Liver (tissue), 9 donors: ENCODE data around the gene SIRT4. TPM values are rescaled to one million over a fixed set of nuclear protein-coding genes. Genes with fewer than 3 reads are reported as not detected.

Source experiments
- DNase-seq: peaks from one replicate; pipeline ENCODE4 v3.0.0-alpha.2; 2017; ENCODE audit warnings: low spot score
- H3K27ac ChIP-seq, 2 donors: one replicate each; pipeline ENCODE4 v1.7.0; 2013; ENCODE audit warnings: inconsistent platforms in 2 of 2, low read length in 2 of 2, control low read depth in 1 of 2, low read depth in 1 of 2, mild to moderate bottlenecking in 1 of 2
- H3K27me3 ChIP-seq, 4 donors: one replicate each; pipeline versions ENCODE4 v1.6.1 to v1.7.0; 2013; ENCODE audit warnings: low read length in 3 of 4, inconsistent platforms in 1 of 4, mild to moderate bottlenecking in 1 of 4, moderate library complexity in 1 of 4; ENCODE audit not compliant: control insufficient read depth in 4 of 4, insufficient read depth in 4 of 4
- H3K36me3 ChIP-seq, 4 donors: one replicate each; pipeline versions ENCODE4 v1.6.1 to v1.7.0; 2013; ENCODE audit warnings: low read length in 3 of 4, mild to moderate bottlenecking in 3 of 4, low read depth in 1 of 4, moderate library complexity in 1 of 4; ENCODE audit not compliant: control insufficient read depth in 4 of 4, insufficient read depth in 3 of 4
- H3K4me1 ChIP-seq, 4 donors: one replicate each; pipeline versions ENCODE4 v1.6.1 to v1.7.0; 2013; ENCODE audit warnings: low read length in 3 of 4, mild to moderate bottlenecking in 3 of 4, moderate library complexity in 1 of 4; ENCODE audit not compliant: control insufficient read depth in 4 of 4, insufficient read depth in 4 of 4
- H3K4me3 ChIP-seq, 3 donors: one replicate each; pipeline versions ENCODE4 v1.6.1 to v1.7.0; 2013; ENCODE audit warnings: low read length in 3 of 3, control low read depth in 1 of 3, low read depth in 1 of 3, mild to moderate bottlenecking in 1 of 3
- H3K9ac ChIP-seq, 2 donors: one replicate each; pipeline ENCODE4 v1.7.0; 2013; ENCODE audit warnings: low read length in 2 of 2, mild to moderate bottlenecking in 2 of 2, moderate library complexity in 2 of 2, control low read depth in 1 of 2, low read depth in 1 of 2
- H3K9me3 ChIP-seq, 4 donors: one replicate each; pipeline versions ENCODE4 v1.6.1 to v1.7.0; 2013; ENCODE audit warnings: low read length in 3 of 4; ENCODE audit not compliant: control insufficient read depth in 4 of 4
- ATF3 ChIP-seq: IDR thresholded peaks from 2 replicates; pipeline ENCODE4 v1.6.1; 2016; ENCODE audit warnings: antibody characterized with exemption
- CTCF ChIP-seq: fragments of 150-350 bp; IDR thresholded peaks from 2 replicates; pipeline ENCODE4 v1.5.1; 2017; ENCODE audit warnings: improper control_type of control experiment, low read depth, low read length; ENCODE audit not compliant: missing input control
- EGR1 ChIP-seq, 2 donors: IDR thresholded peaks; 2 replicates each; pipeline ENCODE4 v1.6.1; 2016 to 2018; ENCODE audit warnings: antibody characterized with exemption in 2 of 2, low read depth in 2 of 2
- FOXA1 ChIP-seq: IDR thresholded peaks from 2 replicates; pipeline ENCODE4 v1.6.1; 2016; ENCODE audit warnings: antibody characterized with exemption
- FOXA2 ChIP-seq: IDR thresholded peaks from 2 replicates; pipeline ENCODE4 v1.6.1; 2016; ENCODE audit warnings: antibody characterized with exemption
- GABPA ChIP-seq, 2 donors: IDR thresholded peaks in 1 of 2; conservative IDR thresholded peaks in 1 of 2; 2 replicates each; pipeline ENCODE4 v1.6.1; 2016; ENCODE audit warnings: antibody characterized with exemption in 2 of 2, mild to moderate bottlenecking in 1 of 2, moderate library complexity in 1 of 2
- HNF4A ChIP-seq, 2 donors: conservative IDR thresholded peaks; 2 replicates each; pipeline ENCODE4 v1.6.1; 2016; ENCODE audit warnings: antibody characterized with exemption in 2 of 2, mild to moderate bottlenecking in 2 of 2
- HNF4G ChIP-seq: IDR thresholded peaks from 2 replicates; pipeline ENCODE4 v1.6.1; 2016; ENCODE audit warnings: antibody characterized with exemption
- JUND ChIP-seq, 2 donors: IDR thresholded peaks; 2 replicates each; pipeline ENCODE4 v1.6.1; 2016; ENCODE audit warnings: antibody characterized with exemption in 2 of 2
- NR2F2 ChIP-seq: IDR thresholded peaks from 2 replicates; pipeline ENCODE4 v1.6.1; 2016; ENCODE audit warnings: antibody characterized with exemption
- RAD21 ChIP-seq, 2 donors: IDR thresholded peaks; 2 replicates each; pipeline ENCODE4 v1.6.1; 2016; ENCODE audit warnings: antibody characterized with exemption in 2 of 2, mild to moderate bottlenecking in 2 of 2
- REST ChIP-seq: IDR thresholded peaks from 2 replicates; pipeline ENCODE4 v1.6.1; 2016; ENCODE audit warnings: antibody characterized with exemption, mild to moderate bottlenecking
- RXRA ChIP-seq, 2 donors: IDR thresholded peaks; 2 replicates each; pipeline ENCODE4 v1.6.1; 2017 to 2018; ENCODE audit warnings: antibody characterized with exemption in 2 of 2, mild to moderate bottlenecking in 1 of 2
- SP1 ChIP-seq: IDR thresholded peaks from 2 replicates; pipeline ENCODE4 v1.6.1; 2018; ENCODE audit warnings: antibody characterized with exemption, mild to moderate bottlenecking
- TAF1 ChIP-seq: conservative IDR thresholded peaks from 2 replicates; pipeline ENCODE4 v1.6.1; 2016; ENCODE audit warnings: antibody characterized with exemption, mild to moderate bottlenecking
- YY1 ChIP-seq: IDR thresholded peaks from 2 replicates; pipeline ENCODE4 v1.6.1; 2016; ENCODE audit warnings: antibody characterized with exemption, mild to moderate bottlenecking
- ZBTB33 ChIP-seq: IDR thresholded peaks from 2 replicates; pipeline ENCODE4 v1.6.1; 2016; ENCODE audit warnings: antibody characterized with exemption
- WGBS: extraction: QIAGEN DNeasy Blood & Tissue Kit; methylation state at CpG from one replicate; pipeline ENCODE4 v1.1.7; 2013; 5-methylcytosine and 5-hydroxymethylcytosine counted together
- polyA plus RNA-seq, 2 donors: library from polyadenylated mRNA; stranded (reverse) in 1 of 2; unstranded in 1 of 2; fragments of 200-250 nt in 1 of 2; fragments of >200 nt in 1 of 2; fragmentation: Nextera tagmentation in 1 of 2; extraction: Ambion mirVana in 1 of 2; gene quantifications; one replicate each; pipeline versions ENCODE4 v1.2.1 to v1.2.3, GENCODE V29; 2013 to 2015
- total RNA-seq, 2 donors: library from RNA; depleted of rRNA; stranded (reverse); fragments of >200 nt; gene quantifications; one replicate each; pipeline ENCODE4 v1.2.3, GENCODE V29; 2014
- TF ChIP-seq, protein P1 (sequence below): IDR thresholded peaks from 2 replicates; pipeline ENCODE4 v1.6.1; 2016; ENCODE audit warnings: antibody characterized with exemption
- donor health status: healthy.
- donor health status: healthy.
- donor health status: healthy.
- donor health status: healthy.
- donor health status: healthy.

The SIRT4 gene
- total and polyA plus RNA-seq, 4 donors, result 1.6 to 4.2 (median 1.9) TPM

DNA sequence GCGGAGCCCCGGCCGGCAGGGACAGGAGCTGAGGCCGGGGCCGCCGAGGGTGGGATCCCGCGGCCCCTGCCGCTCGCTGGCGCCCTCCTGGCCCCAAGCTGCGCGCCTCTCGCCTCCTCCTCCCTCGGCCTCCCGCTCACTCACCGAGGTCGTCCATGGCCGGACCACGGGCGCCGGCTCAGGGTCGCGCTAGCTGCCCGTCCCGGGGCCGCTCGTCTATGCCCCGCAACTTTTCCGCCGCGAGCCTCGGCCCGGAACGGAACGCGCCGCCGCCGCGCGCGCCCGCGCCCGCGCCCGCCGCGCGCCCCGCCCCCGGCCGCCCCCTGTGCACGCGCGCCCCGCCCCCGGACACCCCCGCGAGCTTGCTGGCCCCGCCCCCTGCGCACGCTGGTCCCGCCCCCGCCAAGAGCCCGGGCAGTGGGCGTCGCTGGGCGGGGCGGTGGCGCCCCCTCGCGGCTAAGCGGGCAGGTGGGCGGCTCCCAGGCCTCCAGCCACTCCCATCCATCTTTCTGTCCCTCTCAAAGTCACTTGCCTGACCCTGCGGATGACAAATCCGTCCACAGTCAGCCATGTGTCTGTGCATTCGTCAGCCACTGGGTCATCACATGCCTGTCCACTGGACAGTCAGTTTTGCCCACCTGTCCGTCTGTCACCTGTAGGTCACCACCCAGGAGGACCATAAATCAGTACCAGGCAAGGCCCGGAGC lies 36.5 kb upstream of the SIRT4 start, which contains the start of gene PXN:
Gene PXN (minus strand): TSS at position 258 of the 707 bp plus-strand sequence. CDS start 101 bp downstream, at position 157.
- peaks cover 4 to 48% (median 29%) of the 10 kb centered on the region in 4 donors for H3K4me1 ChIP-seq

More for the DNA sequence above, 36.5 kb upstream of the SIRT4 start, which contains the start of gene PXN:
- TF ChIP-seq FOXA1 (no peak), HNF4G (no peak), SP1 (peak; percentile 16), YY1 (no peak), ZBTB33 (no peak), JUND (IDR thresholded peaks at IDR 0.05) (no peak), RAD21 (IDR thresholded peaks at IDR 0.05) (peak; percentile 75 to 79), TAF1 (no peak), NR2F2 (no peak), HNF4A (conservative IDR thresholded peaks at IDR 0.05) (no peak), REST (no peak), CTCF (peak; percentile 91), EGR1 (IDR thresholded peaks at IDR 0.05; ENCODE audit: low read depth in 2 of 2) (peak in 1 of 2 donors; percentile 45), ATF3 (no peak), GABPA (IDR thresholded peaks at IDR 0.05 in 1 of 2, conservative IDR thresholded peaks at IDR 0.05 in 1 of 2) (no peak), FOXA2 (no peak), RXRA (IDR thresholded peaks at IDR 0.05) (peak in 1 of 2 donors; percentile 19)
- TF ChIP-seq, protein P1, sequence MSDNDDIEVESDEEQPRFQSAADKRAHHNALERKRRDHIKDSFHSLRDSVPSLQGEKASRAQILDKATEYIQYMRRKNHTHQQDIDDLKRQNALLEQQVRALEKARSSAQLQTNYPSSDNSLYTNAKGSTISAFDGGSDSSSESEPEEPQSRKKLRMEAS, result no peak
- no peaks in the 10 kb centered on the region for H3K36me3 ChIP-seq
- peak within 1 kb of the TSS; percentile 72 to 90 (median 73) for H3K4me3 ChIP-seq
- no peaks in the 10 kb centered on the region for H3K9me3 ChIP-seq
- H3K9ac ChIP-seq, result peak within 1 kb of the TSS; percentile 71 to 90
- peak within 1 kb of the TSS; percentile 67 to 84 for H3K27ac ChIP-seq
- peak; percentile 93 for DNase-seq
- H3K27me3 ChIP-seq, result no peaks in the 10 kb centered on the region
- WGBS, result under 1% methylated on average over 81 of the region's 81 CpGs
